H1 (cell line): Measurements from ENCODE around the gene RNF130. TPM values are rescaled to one million over a fixed set of nuclear protein-coding genes. Genes with fewer than 3 reads are reported as not detected.

Source experiments
- CTCF ChIA-PET: fragments of 300-600 bp; sonication (Branson Sonifier 250); formaldehyde crosslinking; loops from one replicate; lab custom pipeline; 2021; ENCODE audit not compliant: partially characterized antibody; lab: Charles Lee
- POLR2A ChIA-PET: fragments of 300-600 bp; sonication (Branson Sonifier 250); formaldehyde crosslinking; loops from one replicate; lab custom pipeline; 2021; ENCODE audit warnings: inconsistent platforms; ENCODE audit not compliant: partially characterized antibody; lab: Charles Lee
- DNase-seq, 2 experiments: peaks; one replicate each; pipeline versions ENCODE4 v3.0.0 to v3.0.0-alpha.2; 2010 to 2022; ENCODE audit warnings: low spot score in 2 of 2, low read depth in 1 of 2, mixed read lengths in 1 of 2
- FAIRE-seq: peaks from 2 replicates; lab custom pipeline; 2011; peaks lifted over from hg19 to GRCh38; lab: Jason Lieb, UNC
- H2AFZ ChIP-seq: 2 replicates; pipeline ENCODE4 v1.8.1; 2012; ENCODE audit warnings: low read length, inconsistent platforms
- H2AK5ac ChIP-seq: 2 replicates; pipeline ENCODE4 v1.6.1; 2013; ENCODE audit warnings: low read depth, low read length
- H2BK120ac ChIP-seq: replicated peaks from 2 replicates; pipeline ENCODE3; 2013; ENCODE audit warnings: low read depth, low read length, inconsistent platforms
- H2BK12ac ChIP-seq: 2 replicates; pipeline ENCODE4 v1.6.1; 2013; ENCODE audit warnings: low read depth, low read length
- H2BK15ac ChIP-seq: 2 replicates; pipeline ENCODE4 v1.6.1; 2013; ENCODE audit warnings: low read length
- H2BK20ac ChIP-seq: 2 replicates; pipeline ENCODE4 v1.6.1; 2013; ENCODE audit warnings: low read length
- H2BK5ac ChIP-seq: 2 replicates; pipeline ENCODE4 v1.6.1; 2013; ENCODE audit warnings: low read depth, low read length
- H3K14ac ChIP-seq: 2 replicates; pipeline ENCODE4 v1.6.1; 2013; ENCODE audit warnings: inconsistent platforms; ENCODE audit not compliant: insufficient read length
- H3K18ac ChIP-seq: 2 replicates; pipeline ENCODE4 v1.6.1; 2013; ENCODE audit warnings: low read length; ENCODE audit errors: extremely low read depth
- H3K23ac ChIP-seq: 2 replicates; pipeline ENCODE4 v1.6.1; 2013; ENCODE audit warnings: inconsistent platforms; ENCODE audit not compliant: insufficient read length
- H3K23me2 ChIP-seq: 2 replicates; pipeline ENCODE4 v1.6.1; 2013; ENCODE audit warnings: low read depth, low read length
- H3K27ac ChIP-seq: 2 replicates; pipeline ENCODE4 v1.6.1; 2011; ENCODE audit warnings: low read depth, low read length, inconsistent platforms
- H3K27me3 ChIP-seq, 4 experiments: replicated peaks in 1 of 4; 1 replicate in 1 of 4; 2 replicates in 3 of 4; pipeline versions ENCODE4 v1.6.1 to v1.8.1; 2011 to 2013; ENCODE audit warnings: low read length in 3 of 4, mild to moderate bottlenecking in 3 of 4, inconsistent platforms in 2 of 4, mixed read lengths in 2 of 4, moderate library complexity in 1 of 4; ENCODE audit not compliant: control insufficient read depth in 3 of 4, insufficient read depth in 3 of 4; ENCODE audit errors: extremely low read depth in 1 of 4
- H3K36me3 ChIP-seq, 4 experiments: 2 replicates each; pipeline versions ENCODE4 v1.6.1 to v1.8.1; 2011 to 2013; ENCODE audit warnings: mild to moderate bottlenecking in 4 of 4, low read length in 3 of 4, moderate library complexity in 2 of 4, control low read depth in 1 of 4, inconsistent platforms in 1 of 4; ENCODE audit not compliant: insufficient read depth in 4 of 4, control insufficient read depth in 2 of 4
- H3K4ac ChIP-seq: replicated peaks from 2 replicates; pipeline ENCODE3; 2013; ENCODE audit warnings: low read length, low read depth, mixed read lengths, inconsistent platforms; ENCODE audit not compliant: insufficient read length
- H3K4me1 ChIP-seq, 4 experiments: replicated peaks in 1 of 4; 1 replicate in 1 of 4; 2 replicates in 3 of 4; pipeline versions ENCODE4 v1.6.1 to v1.8.1; 2011 to 2013; ENCODE audit warnings: low read length in 3 of 4, inconsistent platforms in 2 of 4, mixed read lengths in 1 of 4; ENCODE audit not compliant: insufficient read depth in 4 of 4, control insufficient read depth in 3 of 4
- H3K4me2 ChIP-seq, 2 experiments: 2 replicates each; pipeline versions ENCODE4 v1.6.1 to v1.8.1; 2011 to 2013; ENCODE audit warnings: low read depth in 2 of 2, low read length in 2 of 2, control low read depth in 1 of 2, inconsistent platforms in 1 of 2, mild to moderate bottlenecking in 1 of 2; ENCODE audit not compliant: insufficient read depth in 1 of 2
- H3K4me3 ChIP-seq, 4 experiments: fragments of 200-600, 300-600 bp in 1 of 4; sonication (generic), shearing (Covaris generic), sonication (Bioruptor Twin) in 1 of 4; 2 replicates each; pipeline versions ENCODE4 v1.5.1 to v1.8.1; 2011 to 2016; ENCODE audit warnings: low read length in 4 of 4, low read depth in 3 of 4, control low read depth in 2 of 4, inconsistent platforms in 2 of 4, mild to moderate bottlenecking in 2 of 4, mixed read lengths in 1 of 4, moderate library complexity in 1 of 4; ENCODE audit not compliant: insufficient read depth in 2 of 4; ENCODE audit errors: extremely low read depth in 1 of 4
- H3K56ac ChIP-seq: replicated peaks from 2 replicates; pipeline ENCODE3; 2013; ENCODE audit warnings: low read depth, mild to moderate bottlenecking, mixed read lengths, low read length, inconsistent platforms; ENCODE audit not compliant: insufficient read length
- H3K79me1 ChIP-seq: 2 replicates; pipeline ENCODE4 v1.6.1; 2013; ENCODE audit warnings: low read depth, low read length, control low read depth
- H3K79me2 ChIP-seq, 2 experiments: 2 replicates each; pipeline versions ENCODE4 v1.6.1 to v1.8.1; 2012 to 2013; ENCODE audit warnings: low read length in 2 of 2, mild to moderate bottlenecking in 2 of 2, inconsistent platforms in 1 of 2; ENCODE audit not compliant: insufficient read depth in 2 of 2, control insufficient read depth in 1 of 2
- H3K9ac ChIP-seq, 4 experiments: replicated peaks in 1 of 4; 1 replicate in 1 of 4; 2 replicates in 3 of 4; pipeline versions ENCODE4 v1.6.1 to v1.8.1; 2011 to 2013; ENCODE audit warnings: low read depth in 3 of 4, low read length in 3 of 4, control low read depth in 2 of 4, mild to moderate bottlenecking in 2 of 4, moderate library complexity in 2 of 4, inconsistent platforms in 1 of 4; ENCODE audit errors: extremely low read depth in 1 of 4
- H3K9me3 ChIP-seq, 2 experiments: 2 replicates each; pipeline versions ENCODE4 v1.6.1 to v1.8.1; 2012 to 2013; ENCODE audit warnings: mild to moderate bottlenecking in 2 of 2, moderate library complexity in 2 of 2, control low read depth in 1 of 2, inconsistent platforms in 1 of 2, low read depth in 1 of 2, low read length in 1 of 2, mixed read lengths in 1 of 2; ENCODE audit not compliant: insufficient read depth in 2 of 2
- H4K20me1 ChIP-seq, 2 experiments: replicated peaks in 1 of 2; 2 replicates each; pipeline versions ENCODE3 to v1.8.1; 2011 to 2013; ENCODE audit warnings: inconsistent platforms in 2 of 2, low read length in 2 of 2, mild to moderate bottlenecking in 1 of 2; ENCODE audit not compliant: insufficient read depth in 2 of 2, control insufficient read depth in 1 of 2
- H4K5ac ChIP-seq: 2 replicates; pipeline ENCODE4 v1.6.1; 2013; ENCODE audit warnings: low read length, low read depth, mixed read lengths, inconsistent platforms; ENCODE audit not compliant: insufficient read length
- H4K8ac ChIP-seq: 2 replicates; pipeline ENCODE4 v1.8.0; 2013; ENCODE audit warnings: mild to moderate bottlenecking, moderate library complexity, low read length, inconsistent platforms; ENCODE audit not compliant: insufficient read depth; ENCODE audit errors: extremely low read depth
- H4K91ac ChIP-seq: replicated peaks from 2 replicates; pipeline ENCODE3; 2013; ENCODE audit warnings: low read length, mixed read lengths, inconsistent platforms; ENCODE audit not compliant: insufficient read length
- ASH2L ChIP-seq: fragments of 200-600, 300-600 bp; sonication (generic); IDR thresholded peaks from one replicate; pipeline ENCODE4 v1.7.1; 2017; ENCODE audit warnings: low read length
- ATF2 ChIP-seq: IDR thresholded peaks from 2 replicates; pipeline ENCODE4 v1.6.1; 2012; ENCODE audit warnings: low read length, inconsistent platforms
- CBX5 ChIP-seq: fragments of 300-800, 300-1000 bp; sonication (generic); IDR thresholded peaks from 2 replicates; pipeline ENCODE4 v1.7.1; 2016; ENCODE audit warnings: antibody characterized with exemption, low read length, low read depth
- CHD1 ChIP-seq: IDR thresholded peaks from 2 replicates; pipeline ENCODE4 v1.6.1; 2012; ENCODE audit warnings: low read depth, low read length, improper control_type of control experiment
- CREB1 ChIP-seq: IDR thresholded peaks from 2 replicates; pipeline ENCODE4 v1.6.1; 2012; ENCODE audit warnings: inconsistent platforms
- E2F6 ChIP-seq: IDR thresholded peaks from 2 replicates; pipeline ENCODE4 v1.6.1; 2012; ENCODE audit warnings: inconsistent platforms
- FOSL1 ChIP-seq: IDR thresholded peaks from 2 replicates; pipeline ENCODE4 v1.6.1; 2011; ENCODE audit warnings: mild to moderate bottlenecking, low read depth, low read length, moderate library complexity; ENCODE audit not compliant: insufficient read depth
- HDAC2 ChIP-seq, 2 experiments: fragments of 300-600 bp in 1 of 2; sonication (generic) in 1 of 2; IDR thresholded peaks; 2 replicates each; pipeline ENCODE4 v1.6.1; 2011 to 2012; ENCODE audit warnings: low read depth in 2 of 2, low read length in 2 of 2, mild to moderate bottlenecking in 2 of 2, moderate library complexity in 2 of 2, borderline replicate concordance in 1 of 2, inconsistent platforms in 1 of 2
- HDAC6 ChIP-seq: IDR thresholded peaks from one replicate; pipeline ENCODE4 v1.7.1; 2012; ENCODE audit warnings: low read depth, mild to moderate bottlenecking, inconsistent platforms, low read length, moderate library complexity
- NANOG ChIP-seq: IDR thresholded peaks from 2 replicates; pipeline ENCODE4 v1.6.1; 2011; ENCODE audit warnings: low read length, low read depth, mild to moderate bottlenecking, inconsistent platforms; ENCODE audit not compliant: insufficient read depth, poor library complexity, severe bottlenecking
- POLR2A ChIP-seq, 2 experiments: IDR thresholded peaks; 1 replicate in 1 of 2; 2 replicates in 1 of 2; pipeline ENCODE4 v1.6.1; 2011; ENCODE audit warnings: low read depth in 2 of 2, low read length in 2 of 2, mild to moderate bottlenecking in 2 of 2; ENCODE audit errors: control extremely low read depth in 1 of 2
- TEAD4 ChIP-seq: IDR thresholded peaks from 2 replicates; pipeline ENCODE4 v1.6.1; 2012; ENCODE audit warnings: low read depth, low read length, inconsistent platforms, mixed read lengths
- WGBS, 2 experiments: shearing (Covaris generic) in 1 of 2; methylation state at CpG; one replicate each; pipeline versions ENCODE4 v1.1.6 to v1.1.7; 2013 to 2015; ENCODE audit warnings: low lambda C conversion rate in 2 of 2, mixed read lengths in 2 of 2, inconsistent platforms in 1 of 2, low coverage in 1 of 2, missing lambda C conversion rate in 1 of 2; ENCODE audit not compliant: insufficient replicate concordance in 2 of 2, insufficient coverage in 1 of 2, insufficient read length in 1 of 2; ENCODE audit errors: extremely low coverage in 1 of 2, missing lambda C conversion rate in 1 of 2; 5-methylcytosine and 5-hydroxymethylcytosine counted together
- polyA plus RNA-seq, 7 experiments: library from polyadenylated mRNA; depleted of rRNA in 3 of 7; stranded (reverse) in 5 of 7; unstranded in 2 of 7; fragments of >200 nt in 5 of 7; fragments of 200-250 nt in 2 of 7; gene quantifications; 1 replicate in 5 of 7; 2 replicates in 1 of 7; 4 replicates in 1 of 7; pipeline versions ENCODE4 v1.2.1 to v1.2.3, GENCODE V29; 2011 to 2013; ENCODE audit warnings: missing spikeins in 2 of 7, mixed read lengths in 2 of 7
- total RNA-seq: library from RNA; stranded (reverse); fragmentation: NEBNext Ultra II Directional; extraction: Animal tissue kit (Norgen Biotek cat#: 25700); gene quantifications from 2 replicates; pipeline ENCODE4 v1.2.1, GENCODE V29; 2021

The RNF130 gene
- total and polyA plus RNA-seq, 2 of the 8 experiments (the other 6 are each of a cell fraction or from before 2014, with no cell fraction given): 65.1 to 70.0 TPM

- ChIA-PET POLR2A (no interaction called here), CTCF (interaction anchor here (1.4 kb wide), 1 partner anchor 25 kb away, joined by 4 read pairs; no protein-coding TSS in a partner anchor)
- Histone ChIP-seq H3K4me1 (peaks cover 8 to 33% (median 30%) of the 10 kb centered on the region in 4 experiments), H3K23ac (no peak overlapping the region), H4K20me1 (peaks cover 5 to 21% of the 10 kb centered on the region in 2 experiments), H3K18ac (no peak overlapping the region), H3K14ac (no peak overlapping the region), H2BK15ac (no peak overlapping the region; the same call in 1 of the 2 replicates), H4K8ac (no peak overlapping the region), H3K4ac (no peak overlapping the region), H3K36me3 (no peaks in the 10 kb centered on the region), H4K91ac (no peak overlapping the region), H3K9me3 (no peaks in the 10 kb centered on the region), H2AK5ac (0 out of 2 replicates have a peak overlapping the region, but pooled peaks have one; percentile 18), H3K4me2 (no peak overlapping the region), H3K9ac (no peak overlapping the region), H2AFZ (no peak overlapping the region), H3K4me3 (no peak overlapping the region), H3K79me2 (peaks cover 14 to 93% of the 10 kb centered on the region in 2 experiments), H3K23me2 (no peaks in the 10 kb centered on the region), H2BK12ac (0 out of 2 replicates have a peak overlapping the region, but pooled peaks have one; percentile 51), H4K5ac (no peak overlapping the region), H3K27ac (no peak overlapping the region), H3K27me3 (no peaks in the 10 kb centered on the region), H3K79me1 (peaks cover 12% of the 10 kb centered on the region; the same call in 1 of the 2 replicates), H2BK5ac (0 out of 2 replicates have a peak overlapping the region, but pooled peaks have one; percentile 18), H2BK20ac (no peak overlapping the region), H2BK120ac (no peak overlapping the region), H3K56ac (no peak overlapping the region)
- no peak for DNase-seq
- 86% methylated on average over 1 of the region's 1 CpG; no CpG with 5 or more reads in 1 of the 2 experiments for WGBS, 2 experiments
- FAIRE-seq: no peak
- no peak for TF ChIP-seq ASH2L
- no peak for TF ChIP-seq NANOG
- TF ChIP-seq FOSL1: no peak
- no peak for TF ChIP-seq E2F6
- TF ChIP-seq HDAC2 (IDR thresholded peaks at IDR 0.05; ENCODE audit: borderline replicate concordance in 1 of 2, low read depth in 2 of 2, low read length in 2 of 2): no peak
- TF ChIP-seq HDAC6: no peak
- no peak for TF ChIP-seq ATF2
- no peak for TF ChIP-seq CBX5
- TF ChIP-seq POLR2A (IDR thresholded peaks at IDR 0.05; ENCODE audit: control extremely low read depth in 1 of 2, low read depth in 2 of 2, low read length in 2 of 2): no peak
- TF ChIP-seq TEAD4: no peak
- TF ChIP-seq CHD1: no peak
- TF ChIP-seq CREB1: no peak
Observed at GRCh38 chr5:180056153-180056552, 15.4 kb downstream of the RNF130 start.
